NOMO-1 (cell line): ENCODE data around the gene TMEM247.

ENCODE experiments used
- DNase-seq, 2 experiments: peaks; one replicate each; lab custom pipeline; 2025; ENCODE audit not compliant: unreplicated experiment in 2 of 2; lab: John Stamatoyannopoulos, UW

The TMEM247 gene

GRCh38 chr2:46488389-46488788 is 9.0 kb downstream of the TMEM247 start:
- DNase-seq = no peak

GRCh38 chr2:46489423-46490174 is 10.2 kb downstream of the TMEM247 start:
- no peak for DNase-seq

DNA sequence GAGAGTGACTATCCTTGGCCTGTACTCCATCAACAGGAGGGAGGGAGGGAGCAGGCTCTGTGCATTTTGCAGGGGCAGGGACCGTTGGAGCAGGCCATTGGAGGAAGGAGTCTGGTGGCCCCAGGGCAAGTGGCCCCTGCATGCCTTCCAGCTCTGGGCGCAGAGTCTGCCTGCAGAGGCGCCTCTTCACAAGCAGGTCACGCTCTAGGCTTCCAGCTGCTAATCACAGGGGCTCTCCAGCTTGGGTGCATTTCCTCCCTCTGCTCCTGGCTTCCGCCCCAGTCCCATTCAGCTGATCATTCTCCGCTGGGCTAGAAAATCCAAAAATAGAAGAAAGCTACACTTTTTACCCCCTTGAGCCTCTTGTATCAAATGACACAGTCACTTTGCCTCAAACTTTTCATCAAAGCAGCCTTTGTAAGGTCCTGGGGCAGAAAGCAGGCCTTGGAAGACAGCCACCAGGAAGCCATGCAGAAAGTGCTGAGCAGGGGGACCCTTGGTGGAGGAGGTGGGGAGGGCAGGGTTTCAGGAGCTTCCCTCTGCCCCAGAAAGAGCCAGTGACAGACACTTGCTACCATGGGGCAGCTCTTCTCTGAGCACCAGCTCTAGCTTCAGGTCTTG is 11.3 kb downstream of the TMEM247 start:
- no peak for DNase-seq

GRCh38 chr2:46492301-46492700 is 12.9 kb downstream of the TMEM247 start:
- DNase-seq = no peak

DNA sequence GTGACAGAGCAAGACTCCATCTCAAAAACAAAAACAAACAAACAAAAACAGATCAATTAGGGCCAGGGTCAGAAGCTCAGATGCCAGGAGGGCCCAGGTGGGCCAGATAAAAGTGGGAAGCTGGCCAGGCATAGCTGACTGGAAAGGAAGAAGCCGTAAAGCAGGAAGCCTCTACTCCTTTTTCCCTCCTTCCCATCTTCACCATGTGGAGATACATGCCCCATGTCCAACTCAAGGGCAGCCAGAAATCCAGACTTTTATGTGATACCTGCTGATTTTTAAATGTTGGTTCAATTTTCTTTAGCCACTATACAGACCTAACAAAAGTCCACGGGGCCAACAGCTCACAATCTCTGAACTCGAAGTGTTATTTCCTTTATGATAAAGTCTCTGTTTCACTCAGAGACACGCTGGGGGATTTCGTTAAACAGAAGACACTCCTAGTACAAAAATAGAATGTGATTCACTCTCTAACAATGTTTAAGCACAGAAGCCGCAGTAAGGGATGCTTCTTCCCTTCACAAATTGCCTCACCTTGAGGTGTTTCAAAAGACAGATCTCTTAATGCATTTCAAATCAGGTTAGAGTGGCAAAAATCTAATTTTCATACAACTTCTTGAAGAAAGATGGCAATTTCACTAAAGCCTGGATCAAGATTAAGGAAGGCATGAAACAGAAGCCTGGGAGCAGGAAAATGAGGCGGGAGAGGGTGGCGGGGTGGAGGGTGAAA is 14.0 kb downstream of the TMEM247 start:
- DNase-seq = peak; percentile 41 to 61

DNA sequence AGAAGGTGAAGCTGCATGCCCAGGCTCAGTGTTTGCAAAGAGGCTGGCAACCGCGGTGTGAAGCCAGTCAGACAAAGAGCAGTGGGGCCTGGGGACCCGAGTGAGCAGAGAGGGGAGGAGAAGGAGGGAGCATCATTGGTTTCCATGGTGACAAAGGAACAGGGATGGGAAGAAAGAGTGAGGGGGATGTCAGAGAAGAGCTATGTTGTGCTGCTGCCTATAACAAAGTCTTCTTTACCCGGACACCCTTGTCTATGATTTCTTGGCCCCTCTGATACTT is 14.5 kb downstream of the TMEM247 start:
- no peak for DNase-seq

DNA sequence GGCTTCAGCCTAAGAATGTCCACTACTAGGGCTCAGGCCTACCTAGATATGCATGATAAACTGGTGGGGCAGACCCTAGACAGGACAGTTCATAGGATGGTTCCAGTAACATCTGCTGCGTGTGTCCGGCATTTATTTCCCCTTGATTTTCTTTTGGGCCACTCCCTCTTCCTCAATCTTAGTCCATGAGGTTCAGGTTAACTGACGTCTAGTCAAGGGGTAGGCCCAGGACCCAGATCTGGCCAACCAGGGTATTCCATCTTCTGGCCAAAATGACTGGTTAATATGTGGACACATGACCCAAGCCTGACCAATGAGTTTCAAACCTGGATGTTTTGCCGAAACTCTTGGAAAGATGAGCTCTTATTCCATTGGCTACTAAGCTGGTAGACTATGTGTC is 15.2 kb downstream of the TMEM247 start:
- no peak for DNase-seq

- DNase-seq = no peak
Observed at GRCh38 chr2:46495231-46496030, 16.1 kb downstream of the TMEM247 start.

GRCh38 chr2:46497766-46498165 is 18.4 kb downstream of the TMEM247 start:
- DNase-seq = peak in 1 of 2 experiments; percentile 8

- peak in 1 of 2 experiments; percentile 12 for DNase-seq
Observed at GRCh38 chr2:46498681-46499080, 19.3 kb downstream of the TMEM247 start.

- DNase-seq = no peak
Observed at GRCh38 chr2:46499392-46499785, 20.0 kb downstream of the TMEM247 start.

GRCh38 chr2:46500801-46501200 is 21.4 kb downstream of the TMEM247 start:
- DNase-seq = no peak

DNA sequence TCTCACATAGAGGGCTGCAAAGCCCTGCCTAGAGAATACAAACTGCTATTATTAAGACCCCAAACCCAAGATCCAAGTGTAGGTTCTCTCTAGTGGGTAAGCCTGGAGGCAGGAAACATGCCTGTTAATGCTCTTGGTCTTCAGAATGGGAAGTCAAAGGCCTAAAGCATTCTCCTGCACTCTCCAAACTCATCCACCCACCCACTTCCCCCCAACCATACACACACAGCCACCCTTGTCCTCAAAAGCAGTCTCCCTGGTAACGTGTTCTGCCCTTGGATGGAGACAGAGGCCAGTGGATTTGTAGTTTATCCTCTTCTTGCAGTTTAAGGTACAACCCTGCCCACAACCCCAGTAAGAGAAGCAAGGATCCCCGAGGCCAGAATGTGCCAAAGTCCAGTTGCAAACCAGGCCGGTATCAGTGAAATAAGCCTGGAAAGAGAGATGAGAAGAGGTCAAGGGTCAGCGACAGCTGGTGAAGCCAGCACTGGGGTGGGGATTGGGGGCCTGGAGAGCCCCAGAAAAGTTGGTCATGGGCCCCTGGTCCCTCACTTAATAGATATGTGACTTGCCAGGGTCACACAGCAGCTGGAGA is 23.0 kb downstream of the TMEM247 start:
- no peak for DNase-seq

DNA sequence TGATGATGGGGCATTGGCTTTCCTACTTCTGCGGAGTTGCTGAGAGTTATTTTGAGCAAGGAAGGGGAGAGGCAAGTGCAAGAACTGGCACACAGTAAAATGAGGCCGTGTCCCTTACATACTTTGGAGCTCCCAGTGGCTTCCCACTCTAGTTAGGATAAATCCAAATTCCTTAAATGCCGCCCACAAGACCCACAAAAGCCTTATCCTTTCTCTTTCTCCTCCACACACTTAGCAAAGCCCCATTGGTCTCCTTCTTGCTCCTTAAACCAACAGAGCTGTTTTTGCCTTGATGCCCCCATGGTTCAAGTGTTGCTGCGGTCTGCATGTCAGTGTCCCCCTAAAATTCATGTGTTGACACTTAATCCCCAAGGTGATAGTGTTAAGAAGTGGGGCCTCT is 24.3 kb downstream of the TMEM247 start:
- DNase-seq = no peak

DNA sequence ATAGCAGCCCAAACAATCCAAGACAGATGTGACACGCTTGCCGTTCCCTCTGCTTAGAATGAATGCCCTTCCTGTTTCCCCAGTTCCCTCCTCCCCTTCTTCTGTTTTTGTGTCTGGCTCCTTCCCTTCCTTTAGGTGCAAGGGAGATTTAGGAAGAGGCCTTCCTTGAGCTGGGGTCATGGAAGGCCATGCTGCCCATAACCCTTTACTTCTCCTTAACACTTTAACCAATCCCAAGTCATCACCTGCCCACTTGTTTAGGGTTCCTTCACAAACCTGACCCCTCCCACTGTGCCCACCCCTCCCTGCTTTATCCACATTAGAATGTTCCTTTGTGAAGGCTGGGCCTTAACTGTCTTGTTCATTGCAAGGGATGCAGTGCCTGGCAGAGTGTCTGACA is 24.9 kb downstream of the TMEM247 start:
- no peak for DNase-seq

DNA sequence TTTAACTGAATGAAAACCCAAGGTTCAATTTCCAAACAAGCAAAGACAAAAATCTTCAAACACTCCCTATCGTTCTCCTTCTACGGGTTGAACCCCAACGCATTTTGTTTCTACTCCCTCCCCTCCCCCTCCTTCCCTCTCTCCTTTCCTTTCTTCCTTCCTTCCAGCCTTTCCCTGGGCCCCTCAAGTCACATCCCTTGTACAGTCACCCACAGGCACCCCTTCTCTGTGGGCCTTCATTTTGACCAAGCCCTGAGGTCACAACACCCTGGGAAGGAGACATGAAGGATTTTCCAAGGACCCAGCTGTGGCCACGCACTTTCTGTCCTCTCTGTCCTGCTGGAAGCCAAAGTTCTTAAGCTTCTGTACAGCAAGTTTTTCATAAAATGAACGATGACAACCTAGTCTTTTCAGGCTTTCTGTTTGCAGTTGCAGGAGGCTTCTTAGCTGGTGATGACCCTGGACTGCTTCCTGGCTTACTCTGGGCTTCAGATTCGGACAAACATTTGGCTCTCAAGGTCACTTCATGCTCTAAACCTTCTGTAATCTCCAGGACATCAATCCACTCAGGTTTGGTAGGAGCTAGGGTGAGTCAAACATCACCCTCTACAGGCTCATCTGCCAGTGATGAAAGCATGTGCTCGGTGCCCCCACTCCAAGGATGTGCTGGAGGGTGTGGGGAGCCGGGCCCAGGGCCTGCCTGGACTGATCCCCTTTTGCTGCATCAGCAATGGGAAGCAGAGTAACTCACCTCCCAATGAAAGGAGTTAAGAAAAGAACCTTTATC is 25.5 kb downstream of the TMEM247 start:
- DNase-seq = no peak

GRCh38 chr2:46505472-46505783 is 26.1 kb downstream of the TMEM247 start:
- DNase-seq = no peak

DNA sequence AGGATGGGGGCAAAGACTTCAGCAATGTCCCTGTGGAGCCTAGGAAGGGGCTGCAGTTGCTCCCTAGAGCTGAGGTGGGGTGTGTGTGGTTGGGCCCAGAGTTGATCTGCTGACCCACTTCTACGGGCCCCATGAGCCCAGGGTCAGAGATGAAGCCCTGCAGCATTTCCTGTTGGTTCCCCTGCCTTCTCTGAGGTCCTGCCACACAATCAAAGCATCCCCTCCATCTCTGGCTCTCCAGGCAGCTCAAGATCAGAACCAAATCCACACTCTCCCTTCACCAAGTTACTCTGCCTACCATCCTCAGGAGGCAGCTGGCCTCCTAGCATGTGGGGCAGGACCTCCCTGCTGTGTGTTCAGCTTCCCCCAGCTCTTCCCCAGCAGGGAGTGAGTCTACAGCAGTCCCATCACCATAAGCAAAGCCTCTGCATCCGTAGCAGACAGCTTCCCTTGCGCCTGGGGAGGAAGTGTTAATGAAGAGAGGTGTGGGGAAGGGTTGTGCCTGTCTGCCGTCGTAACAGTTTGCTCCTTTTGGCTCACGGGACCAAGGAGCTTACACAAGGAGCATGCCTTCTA is 26.9 kb downstream of the TMEM247 start:
- DNase-seq = no peak

- DNase-seq = no peak
Observed at GRCh38 chr2:46508312-46508711, 28.9 kb downstream of the TMEM247 start.

- DNase-seq = no peak
Observed at GRCh38 chr2:46508759-46509158, 29.4 kb downstream of the TMEM247 start.
